GM12878 (cell line): ENCODE measurements around the gene COPZ2. TPM values are rescaled to one million over a fixed set of nuclear protein-coding genes. Genes with fewer than 3 reads are reported as not detected.
A peak's percentile ranks its signal among the peaks of the same experiment; 100 is the strongest.

Experiments used
- ATAC-seq: fragments of 200-7000 bp; cut with Tn5 transposase; 3 replicates; pipeline ENCODE4 v1.9.1; 2020; ENCODE audit warnings: mild to moderate bottlenecking, moderate library complexity
- BruUV-seq: library from RNA; stranded (reverse); fragments of 400-500 nt; replicated peaks from 2 replicates; lab custom pipeline; 2021; lab: Mats Ljungman, UMichigan
- CTCF ChIA-PET: fragments of 300-600 bp; sonication (Branson Sonifier 250); formaldehyde crosslinking; extraction: SDS; loops from one replicate; lab custom pipeline; 2021; ENCODE audit warnings: inconsistent platforms; lab: Yijun Ruan, JAX
- POLR2A ChIA-PET: fragments of 350-600 bp; formaldehyde crosslinking; extraction: SDS; loops from one replicate; lab custom pipeline; 2021; ENCODE audit warnings: inconsistent platforms; lab: Charles Lee
- RAD21 ChIA-PET: fragments of 300-600 bp; sonication (Branson Sonifier 250); formaldehyde crosslinking; loops from one replicate; lab custom pipeline; 2023; ENCODE audit warnings: antibody characterized with exemption; ENCODE audit not compliant: unreplicated experiment; lab: Charles Lee
- SMC1A ChIA-PET: fragments of 300-600 bp; sonication (Branson Sonifier 250); formaldehyde crosslinking; loops from one replicate; lab custom pipeline; 2023; ENCODE audit not compliant: unreplicated experiment, uncharacterized antibody; lab: Charles Lee
- DNase-seq: peaks from one replicate; pipeline ENCODE4 v3.0.0-alpha.2; 2011; ENCODE audit warnings: low read depth, low spot score
- FAIRE-seq: peaks from 3 replicates; lab custom pipeline; 2011; peaks lifted over from hg19 to GRCh38; lab: Jason Lieb, UNC
- H2AFZ ChIP-seq: 2 replicates; pipeline ENCODE4 v1.6.0; 2011; ENCODE audit warnings: low read depth, low read length, control low read depth; ENCODE audit not compliant: control insufficient read depth
- H3K27ac ChIP-seq: 2 replicates; pipeline ENCODE4 v1.5.1; 2011; ENCODE audit warnings: control low read depth; ENCODE audit not compliant: control insufficient read depth, insufficient read depth
- H3K27me3 ChIP-seq, 2 experiments: replicated peaks in 1 of 2; 2 replicates each; pipeline versions ENCODE4 v1.6.0 to v1.6.1; 2011; ENCODE audit warnings: low read length in 1 of 2; ENCODE audit not compliant: control insufficient read depth in 2 of 2, insufficient read depth in 2 of 2
- H3K36me3 ChIP-seq, 2 experiments: 2 replicates each; pipeline ENCODE4 v1.5.1; 2011; ENCODE audit warnings: low read length in 1 of 2; ENCODE audit not compliant: control insufficient read depth in 2 of 2, insufficient read depth in 2 of 2
- H3K4me1 ChIP-seq: 2 replicates; pipeline ENCODE4 v1.6.1; 2011; ENCODE audit warnings: mild to moderate bottlenecking, low read length, moderate library complexity, mixed read lengths; ENCODE audit not compliant: control insufficient read depth, insufficient read depth
- H3K4me2 ChIP-seq: 2 replicates; pipeline ENCODE4 v1.6.0; 2011; ENCODE audit warnings: control low read depth; ENCODE audit not compliant: control insufficient read depth, insufficient read depth
- H3K4me3 ChIP-seq: fragments of 200-600 bp; sonication (generic); 2 replicates; pipeline ENCODE4 v1.5.1; 2016
- H3K79me2 ChIP-seq: 2 replicates; pipeline ENCODE4 v1.6.0; 2011; ENCODE audit warnings: low read length; ENCODE audit not compliant: control insufficient read depth, insufficient read depth
- H3K9ac ChIP-seq: 2 replicates; pipeline ENCODE4 v1.8.0; 2011; ENCODE audit warnings: low read length, control low read depth, mixed read lengths; ENCODE audit not compliant: control insufficient read depth, insufficient read depth
- H3K9me3 ChIP-seq: replicated peaks from 3 replicates; pipeline ENCODE4 v1.5.1; 2011; ENCODE audit warnings: mild to moderate bottlenecking, low read length; ENCODE audit not compliant: control insufficient read depth, insufficient read depth
- H4K20me1 ChIP-seq: 2 replicates; pipeline ENCODE4 v1.6.0; 2011; ENCODE audit not compliant: control insufficient read depth, insufficient read depth
- BCL11A ChIP-seq: IDR thresholded peaks from 2 replicates; pipeline ENCODE4 v1.6.1; 2011; ENCODE audit warnings: low read depth, low read length
- CTCF ChIP-seq, 3 experiments: IDR thresholded peaks in 2 of 3; conservative IDR thresholded peaks in 1 of 3; 2 replicates each; pipeline ENCODE4 v1.5.1; 2011; ENCODE audit warnings: low read depth in 3 of 3, low read length in 3 of 3, mild to moderate bottlenecking in 3 of 3, control low read depth in 2 of 3, moderate library complexity in 2 of 3, inconsistent platforms in 1 of 3, mixed read lengths in 1 of 3; ENCODE audit not compliant: control insufficient read depth in 2 of 3, insufficient read depth in 1 of 3; ENCODE audit errors: extremely low read depth in 1 of 3
- DPF2 ChIP-seq: fragments of 450-650 bp; IDR thresholded peaks from 2 replicates; pipeline ENCODE4 v1.6.1; 2017; ENCODE audit warnings: mild to moderate bottlenecking
- E2F8 ChIP-seq: fragments of 450-650 bp; IDR thresholded peaks from 2 replicates; pipeline ENCODE4 v1.6.1; 2018; ENCODE audit warnings: mild to moderate bottlenecking, low read depth, moderate library complexity; ENCODE audit not compliant: partially characterized antibody
- FOXM1 ChIP-seq: IDR thresholded peaks from 2 replicates; pipeline ENCODE4 v1.6.1; 2012; ENCODE audit warnings: low read depth, mild to moderate bottlenecking, inconsistent platforms, low read length, moderate library complexity
- HDAC6 ChIP-seq: fragments of 200-600 bp; sonication (generic); IDR thresholded peaks from one replicate; pipeline ENCODE4 v1.8.0; 2017; ENCODE audit warnings: antibody characterized with exemption; ENCODE audit not compliant: unreplicated experiment
- HSF1 ChIP-seq: fragments of 150-350 bp; IDR thresholded peaks from 2 replicates; pipeline ENCODE4 v1.6.1; 2014; ENCODE audit warnings: mild to moderate bottlenecking, low read depth, low read length
- MEF2B ChIP-seq: fragments of 450-650 bp; IDR thresholded peaks from 2 replicates; pipeline ENCODE4 v1.6.1; 2018; ENCODE audit warnings: mild to moderate bottlenecking, moderate library complexity; ENCODE audit not compliant: partially characterized antibody, poor library complexity, severe bottlenecking
- MTA3 ChIP-seq: IDR thresholded peaks from 2 replicates; pipeline ENCODE4 v1.6.1; 2012; ENCODE audit warnings: low read length, inconsistent platforms, borderline replicate concordance
- MXI1 ChIP-seq: fragments of 150-350 bp; IDR thresholded peaks from 2 replicates; pipeline ENCODE4 v1.6.1; 2011; ENCODE audit warnings: low read depth, mild to moderate bottlenecking, inconsistent platforms, low read length, improper control_type of control experiment
- NFIC ChIP-seq: IDR thresholded peaks from 2 replicates; pipeline ENCODE4 v1.6.1; 2012; ENCODE audit warnings: low read depth, mild to moderate bottlenecking, inconsistent platforms, low read length, moderate library complexity
- POU2F2 ChIP-seq: IDR thresholded peaks from 3 replicates; pipeline ENCODE4 v1.6.1; 2011; ENCODE audit warnings: low read depth, mild to moderate bottlenecking, low read length, borderline replicate concordance
- RUNX3 ChIP-seq: IDR thresholded peaks from 2 replicates; pipeline ENCODE4 v1.6.1; 2012; ENCODE audit warnings: low read length, inconsistent platforms
- SMAD1 ChIP-seq: fragments of 450-650 bp; IDR thresholded peaks from 2 replicates; pipeline ENCODE4 v1.6.1; 2018; ENCODE audit warnings: mild to moderate bottlenecking, low read depth; ENCODE audit not compliant: partially characterized antibody
- TCF12 ChIP-seq: IDR thresholded peaks from 2 replicates; pipeline ENCODE4 v1.6.1; 2011; ENCODE audit warnings: low read depth, mild to moderate bottlenecking, low read length
- ZNF217 ChIP-seq: fragments of 450-650 bp; IDR thresholded peaks from 2 replicates; pipeline ENCODE4 v1.6.1; 2017; ENCODE audit warnings: antibody characterized with exemption, mild to moderate bottlenecking
- WGBS: methylation state at CpG from one replicate; pipeline ENCODE4 v1.1.6; 2016; ENCODE audit warnings: low lambda C conversion rate; ENCODE audit not compliant: insufficient replicate concordance, insufficient coverage; ENCODE audit errors: missing lambda C conversion rate; 5-methylcytosine and 5-hydroxymethylcytosine counted together
- in situ Hi-C: fragments of 300-500 bp; cut with MboI; formaldehyde crosslinking; loops from 9 replicates; pipeline ENCODE4 v1.14.3; 2018; ENCODE audit warnings: mixed read lengths
- intact Hi-C: fragments of 100-400 bp; cut with micrococcal nuclease; formaldehyde crosslinking; loops from one replicate; pipeline ENCODE4 v1.14.2; 2022; ENCODE audit not compliant: unreplicated experiment
- polyA plus RNA-seq, 11 experiments: library from polyadenylated mRNA; depleted of rRNA in 4 of 11; unstranded in 6 of 11; stranded (reverse) in 5 of 11; fragments of >200 nt; fragmentation: Nextera tagmentation in 4 of 11; fragmentation: Illumina TruSeq in 1 of 11; extraction: Ambion mirVana in 4 of 11; extraction: Trizol in 1 of 11; gene quantifications; 1 replicate in 1 of 11; 2 replicates in 10 of 11; pipeline versions ENCODE4 v1.2.1 to v1.2.3, GENCODE V29; 2011 to 2016; ENCODE audit warnings: inconsistent platforms in 2 of 11, missing spikeins in 2 of 11, low read depth in 1 of 11
- total RNA-seq, 4 experiments: library from RNA; depleted of rRNA in 3 of 4; stranded (reverse); fragments of >200 nt in 3 of 4; fragmentation: Illumina TruSeq in 1 of 4; extraction: Trizol in 1 of 4; gene quantifications; 2 replicates each; pipeline versions ENCODE4 v1.2.1 to v1.2.3, GENCODE V29; 2013 to 2021

Gene COPZ2
- total and polyA plus RNA-seq, 10 of the 15 experiments (the other 5 are each of a cell fraction or from before 2014, with no cell fraction given): 0.20 to 4.3 (median 2.6) TPM

DNA sequence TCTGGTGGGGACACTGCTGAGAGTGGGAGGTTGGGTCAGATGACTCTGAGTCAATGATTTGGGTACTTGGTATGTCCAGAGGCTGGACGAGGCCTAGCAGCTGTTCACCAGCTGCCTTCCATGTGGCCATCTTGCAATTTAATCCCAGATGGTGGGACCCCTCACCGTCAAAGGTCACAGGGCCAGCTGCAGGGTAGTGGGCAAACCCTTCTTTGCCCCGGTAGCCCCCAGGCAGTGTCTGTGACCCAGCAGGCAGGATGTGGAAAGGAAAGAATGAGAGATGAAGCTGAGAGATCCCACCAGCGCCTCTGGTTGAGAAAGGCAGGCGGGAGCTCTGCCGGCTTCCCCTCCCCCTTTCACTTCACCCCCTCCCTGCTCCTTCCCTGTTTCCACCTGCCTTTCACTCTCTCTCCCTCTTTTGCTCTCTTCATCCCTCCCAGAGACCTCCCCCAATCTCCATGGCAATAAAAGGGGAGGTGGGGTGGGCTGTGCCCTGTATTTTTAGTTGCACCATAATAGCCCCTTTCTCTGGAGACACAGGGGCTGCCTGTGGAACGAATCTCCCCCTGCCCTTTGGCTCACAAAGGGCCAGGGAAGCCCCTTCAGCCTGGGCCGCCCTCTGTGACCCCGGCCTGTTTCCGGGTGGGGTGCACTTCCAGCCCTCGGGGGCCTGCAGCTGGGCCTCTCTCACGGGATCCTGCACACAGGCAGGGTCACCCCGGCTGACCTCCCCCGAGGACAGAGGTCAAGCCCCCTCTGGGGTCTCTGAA is 46.5 kb downstream of the COPZ2 start (continued):
- no peak for TF ChIP-seq POU2F2
- no peak for TF ChIP-seq ZNF217

DNA sequence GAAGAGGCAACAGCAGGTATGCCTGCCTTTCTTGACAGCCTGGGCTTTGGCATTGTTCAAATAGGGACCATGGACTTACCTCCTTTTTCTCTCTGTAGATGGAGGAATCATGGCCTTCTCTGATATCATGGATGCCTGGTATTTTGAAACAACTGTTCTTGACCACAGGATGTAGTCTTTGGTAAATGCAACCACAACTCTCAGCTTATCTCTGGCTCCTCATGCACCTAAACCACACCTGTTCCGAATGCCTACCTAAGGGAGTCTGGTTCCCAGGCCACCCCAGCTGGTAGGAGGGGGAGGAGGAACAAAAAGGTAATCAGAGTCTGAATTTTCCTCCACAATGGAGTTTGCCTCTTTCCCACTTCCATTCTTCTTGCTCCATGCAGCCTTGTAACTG is 47.9 kb downstream of the COPZ2 start:
- no peaks in the 10 kb centered on the region for H3K79me2 ChIP-seq
- FAIRE-seq: no peak
- in situ Hi-C loops: no loop called here
- no peak overlapping the region for H3K4me2 ChIP-seq
- H2AFZ ChIP-seq: no peak overlapping the region
- 0% methylated on average over 1 of the region's 1 CpG for WGBS
- peak; percentile 46 for DNase-seq
- no peak overlapping the region for H3K4me3 ChIP-seq
- peak; percentile 54 for ATAC-seq
- H4K20me1 ChIP-seq: no peaks in the 10 kb centered on the region
- ChIA-PET POLR2A (no interaction called here), CTCF (interaction anchor here (0.9 to 3.7 kb wide), 6 partner anchors 10 to 36 kb away, joined by 3 to 24 read pairs (median 6); no protein-coding TSS in a partner anchor), RAD21 (interaction anchor here (1.1 kb wide), 1 partner anchor 28 kb away, joined by 6 read pairs; no protein-coding TSS in a partner anchor), SMC1A (interaction anchor here (1.0 to 1.4 kb wide), 7 partner anchors 9 to 40 kb away, joined by 3 to 10 read pairs (median 3); no protein-coding TSS in a partner anchor)
- no peak overlapping the region for H3K27ac ChIP-seq
- H3K4me1 ChIP-seq: peaks cover 13% of the 10 kb centered on the region
- intact Hi-C loops: no loop called here
- BruUV-seq: no TSS peak
- no peak overlapping the region for H3K9ac ChIP-seq
- H3K27me3 ChIP-seq: no peaks in the 10 kb centered on the region
- no peaks in the 10 kb centered on the region for H3K9me3 ChIP-seq
- H3K36me3 ChIP-seq: no peaks in the 10 kb centered on the region; a peak in 1 of 4 replicates
- TF ChIP-seq E2F8 (no peak), FOXM1 (no peak), MXI1 (no peak), CTCF (IDR thresholded peaks at IDR 0.05 in 2 of 3, conservative IDR thresholded peaks at IDR 0.05 in 1 of 3; ENCODE audit: control insufficient read depth in 2 of 3, extremely low read depth in 1 of 3, insufficient read depth in 1 of 3, low read depth in 3 of 3, low read length in 3 of 3) (no peak), SMAD1 (no peak), RUNX3 (peak; percentile 92), NFIC (peak; percentile 63; the same call in 1 of the 2 replicates), HSF1 (no peak), MTA3 (0 out of 2 replicates have a peak, but pooled peaks have one; percentile 48), HDAC6 (no peak), BCL11A (0 out of 2 replicates have a peak, but pooled peaks have one; percentile 51), DPF2 (no peak), MEF2B (no peak), TCF12 (peak; percentile 69)
